Mucosa of descending colon (tissue), 3 donors: ENCODE data around the gene UBC. TPM values are rescaled to one million over a fixed set of nuclear protein-coding genes. Genes with fewer than 3 reads are reported as not detected.

Experiments used
- ATAC-seq: fragments of 200-7000 bp; cut with Tn5 transposase; one replicate; pipeline ENCODE4 v1.9.1; 2020; ENCODE audit warnings: mild to moderate bottlenecking, moderate library complexity
- DNase-seq, 3 donors: peaks; one replicate each; pipeline ENCODE4 v3.0.0-alpha.2; 2020
- H3K36me3 ChIP-seq: fragments of 200-600 bp; one replicate; pipeline ENCODE4 v1.8.0; 2021; ENCODE audit warnings: low read depth, mild to moderate bottlenecking
- H3K4me1 ChIP-seq: fragments of 200-600 bp; one replicate; pipeline ENCODE4 v1.8.0; 2021; ENCODE audit warnings: low read depth, mild to moderate bottlenecking
- H3K4me3 ChIP-seq: fragments of 200-600 bp; one replicate; pipeline ENCODE4 v1.8.0; 2021; ENCODE audit warnings: mild to moderate bottlenecking
- H3K9me3 ChIP-seq: fragments of 200-600 bp; one replicate; pipeline ENCODE4 v1.8.0; 2021; ENCODE audit warnings: mild to moderate bottlenecking
- CTCF ChIP-seq: fragments of 200-600 bp; IDR thresholded peaks from one replicate; pipeline ENCODE4 v1.8.0; 2022; ENCODE audit warnings: antibody characterized with exemption, mild to moderate bottlenecking
- intact Hi-C, 2 donors: fragments of 100-400 bp; cut with DNase I in 1 of 2; cut with micrococcal nuclease in 1 of 2; formaldehyde crosslinking; loops; one replicate each; pipeline versions ENCODE4 v1.11.0 to v1.11.1; 2022; cut with DNase I, micrococcal nuclease
- long read RNA-seq, 2 donors: library from polyadenylated mRNA; unstranded; transcript quantifications; one replicate each; pipeline ENCODE4 v2.0.0, GENCODE V29; 2019 to 2021
- total RNA-seq, 3 donors: library from RNA; stranded (reverse); fragmentation: NEBNext Ultra II Directional in 2 of 3; extraction: Animal tissue kit (Norgen Biotek cat#: 25700) in 2 of 3; gene quantifications; one replicate each; pipeline versions ENCODE4 v1.2.1 to v1.2.4, GENCODE V29; 2021 to 2023
- donor health status: DM: no; HTN: no; CAD: no; lungs with moderate emphysema.
- donor health status: DM: no; HTN: no; CAD: no.
- donor health status: DM: no; HTN: yes; CAD: no.

The UBC gene
- total RNA-seq: 1,000 to 10,000 TPM; 1,242 to 1,563 (median 1,498) TPM
- long read RNA-seq, donor 1, transcript UBC-204 (2 exons, 624 nt): minor isoform, 9 of 2,246 reads
- long read RNA-seq, donor 1, transcript UBC-205 (1 exons, 3,745 nt): minor isoform, 278 of 2,246 reads
- long read RNA-seq, donor 1, transcript UBC-201 (2 exons, 2,688 nt): major isoform, 1,937 of 2,246 reads
- long read RNA-seq, donor 1, partial matches to known transcripts: 1 of 2,246 reads
- long read RNA-seq, donor 1, other reads (novel, unspliced or antisense): 19 of 2,246 reads
- long read RNA-seq, donor 2, transcript UBC-205 (1 exons, 3,745 nt): minor isoform, 118 of 461 reads
- long read RNA-seq, donor 2, transcript UBC-201 (2 exons, 2,688 nt): major isoform, 328 of 461 reads
- long read RNA-seq, donor 2, partial matches to known transcripts: 1 of 461 reads
- long read RNA-seq, donor 2, other reads (novel, unspliced or antisense): 11 of 461 reads

GRCh38 chr12:124914392-124915238, at the start of gene UBC:
Gene UBC (minus strand): TSS chr12:124914650. CDS start chr12:124913771, 879 bp downstream.
- DNase-seq (peak; percentile 93 to 95 (median 94)), ATAC-seq (peak; percentile 71)
- Histone ChIP-seq H3K36me3 (no peaks in the 10 kb centered on the region), H3K9me3 (no peaks in the 10 kb centered on the region), H3K4me3 (peak within 1 kb of the TSS; percentile 98), H3K4me1 (peaks cover 56% of the 10 kb centered on the region)
- TF ChIP-seq CTCF: no peak
- intact Hi-C loops: no loop called here

- intact Hi-C loops: no loop called here
- Histone ChIP-seq H3K4me1 (no peaks in the 10 kb centered on the region), H3K9me3 (no peaks in the 10 kb centered on the region), H3K4me3 (no peak overlapping the region), H3K36me3 (peaks cover 5% of the 10 kb centered on the region)
- DNase-seq: no peak
- no peak for ATAC-seq
- TF ChIP-seq CTCF: no peak
Measured at GRCh38 chr12:124963211-124963610, 48.8 kb upstream of the UBC start.

GRCh38 chr12:124961055-124961454, 46.6 kb upstream of the UBC start:
- TF ChIP-seq CTCF: no peak
- DNase-seq (no peak), ATAC-seq (no peak)
- intact Hi-C loops: no loop called here
- H3K4me1 ChIP-seq: no peaks in the 10 kb centered on the region
- H3K9me3 ChIP-seq: no peaks in the 10 kb centered on the region
- no peaks in the 10 kb centered on the region for H3K36me3 ChIP-seq
- no peak overlapping the region for H3K4me3 ChIP-seq

GRCh38 chr12:124956571-124956970, 42.1 kb upstream of the UBC start:
- H3K4me1 ChIP-seq: no peaks in the 10 kb centered on the region
- no peaks in the 10 kb centered on the region for H3K9me3 ChIP-seq
- H3K36me3 ChIP-seq: no peaks in the 10 kb centered on the region
- TF ChIP-seq CTCF: no peak
- no peak overlapping the region for H3K4me3 ChIP-seq
- no peak for DNase-seq
- ATAC-seq: no peak
- intact Hi-C loops: no loop called here

- no peak for TF ChIP-seq CTCF
- Histone ChIP-seq H3K36me3 (no peaks in the 10 kb centered on the region), H3K9me3 (no peaks in the 10 kb centered on the region), H3K4me1 (no peaks in the 10 kb centered on the region), H3K4me3 (no peak overlapping the region)
- DNase-seq (no peak), ATAC-seq (no peak)
- intact Hi-C loops: no loop called here
Measured at GRCh38 chr12:124954771-124955170, 40.3 kb upstream of the UBC start.
